NCI-H446 (cell line): ENCODE measurements around the gene BLTP3A.
"Not testable (repeated sequence)": the region's sequence is repeated elsewhere in the genome, so short reads cannot be mapped to it uniquely, and the experiment has no call there.

Source experiments
- DNase-seq, 2 experiments: peaks; one replicate each; lab custom pipeline; 2025; lab: John Stamatoyannopoulos, UW

Gene BLTP3A, protein sequence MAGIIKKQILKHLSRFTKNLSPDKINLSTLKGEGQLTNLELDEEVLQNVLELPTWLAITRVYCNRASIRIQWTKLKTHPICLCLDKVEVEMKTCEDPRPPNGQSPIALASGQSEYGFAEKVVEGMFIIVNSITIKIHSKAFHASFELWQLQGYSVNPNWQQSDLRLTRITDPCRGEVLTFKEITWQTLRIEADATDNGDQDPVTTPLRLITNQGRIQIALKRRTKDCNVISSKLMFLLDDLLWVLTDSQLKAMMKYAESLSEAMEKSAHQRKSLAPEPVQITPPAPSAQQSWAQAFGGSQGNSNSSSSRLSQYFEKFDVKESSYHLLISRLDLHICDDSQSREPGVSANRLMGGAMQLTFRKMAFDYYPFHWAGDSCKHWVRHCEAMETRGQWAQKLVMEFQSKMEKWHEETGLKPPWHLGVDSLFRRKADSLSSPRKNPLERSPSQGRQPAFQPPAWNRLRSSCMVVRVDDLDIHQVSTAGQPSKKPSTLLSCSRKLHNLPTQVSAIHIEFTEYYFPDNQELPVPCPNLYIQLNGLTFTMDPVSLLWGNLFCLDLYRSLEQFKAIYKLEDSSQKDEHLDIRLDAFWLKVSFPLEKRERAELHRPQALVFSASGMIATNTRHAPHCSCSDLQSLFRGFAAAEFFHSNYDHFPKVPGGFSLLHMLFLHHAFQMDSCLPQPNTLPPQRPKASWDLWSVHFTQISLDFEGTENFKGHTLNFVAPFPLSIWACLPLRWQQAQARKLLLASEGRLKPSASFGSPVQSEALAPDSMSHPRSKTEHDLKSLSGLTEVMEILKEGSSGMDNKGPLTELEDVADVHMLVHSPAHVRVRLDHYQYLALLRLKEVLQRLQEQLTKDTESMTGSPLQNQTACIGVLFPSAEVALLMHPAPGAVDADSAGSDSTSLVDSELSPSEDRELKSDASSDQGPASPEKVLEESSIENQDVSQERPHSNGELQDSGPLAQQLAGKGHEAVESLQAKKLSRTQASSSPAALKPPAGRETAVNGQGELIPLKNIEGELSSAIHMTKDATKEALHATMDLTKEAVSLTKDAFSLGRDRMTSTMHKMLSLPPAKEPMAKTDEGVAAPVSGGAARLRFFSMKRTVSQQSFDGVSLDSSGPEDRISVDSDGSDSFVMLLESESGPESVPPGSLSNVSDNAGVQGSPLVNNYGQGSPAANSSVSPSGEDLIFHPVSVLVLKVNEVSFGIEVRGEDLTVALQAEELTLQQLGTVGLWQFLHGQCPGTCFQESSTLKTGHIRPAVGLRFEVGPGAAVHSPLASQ (N-terminal part only)

DNA sequence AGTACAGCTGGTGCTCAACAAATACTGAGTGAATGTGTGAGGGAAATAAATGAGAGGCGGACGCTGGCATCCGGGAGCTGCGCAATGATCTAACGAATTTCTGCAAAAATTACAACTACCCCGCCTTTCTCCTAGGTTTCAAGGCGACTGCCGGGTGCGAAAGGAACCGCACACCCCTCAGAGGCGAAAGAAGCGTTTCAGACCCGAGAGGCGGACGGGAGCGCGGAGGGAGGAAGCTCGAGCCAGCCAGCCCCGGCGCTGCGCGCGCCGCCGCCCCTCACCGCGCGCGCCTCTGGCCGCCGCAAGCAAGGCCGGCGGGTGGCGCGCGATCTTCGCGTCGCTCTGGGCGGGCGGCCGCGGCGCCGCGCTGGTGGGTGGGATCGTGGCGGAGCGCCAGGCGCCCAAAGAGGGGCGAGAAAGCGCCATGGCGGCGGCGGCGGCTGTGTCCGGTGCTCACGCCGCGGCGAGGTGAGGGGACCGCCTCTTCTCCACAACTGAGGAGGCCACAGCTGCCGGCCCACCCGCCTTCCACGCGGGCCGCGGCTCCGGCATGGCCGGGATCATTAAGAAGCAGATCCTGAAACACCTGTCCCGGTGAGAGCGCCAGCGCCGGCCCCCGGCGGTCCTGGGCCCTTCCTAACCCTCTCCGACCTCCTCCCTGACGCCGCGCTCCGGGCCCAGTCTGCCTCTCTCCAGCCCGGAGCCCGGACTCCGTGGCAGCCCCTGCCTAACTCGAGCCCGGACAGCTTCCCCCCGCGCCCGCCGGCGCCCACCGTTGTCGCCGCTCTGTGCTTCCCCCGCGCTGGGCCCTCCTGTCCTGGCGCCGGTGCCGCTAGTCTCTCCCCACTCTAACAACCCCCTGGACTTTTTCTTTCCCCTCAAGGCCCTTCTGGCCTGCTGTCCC, at the start of gene BLTP3A:
BLTP3A (plus strand) TSS at position 383 of the 904 bp plus-strand sequence; CDS start at position 551, 168 bp downstream.
- DNase-seq: peak; percentile 38 to 84

DNA sequence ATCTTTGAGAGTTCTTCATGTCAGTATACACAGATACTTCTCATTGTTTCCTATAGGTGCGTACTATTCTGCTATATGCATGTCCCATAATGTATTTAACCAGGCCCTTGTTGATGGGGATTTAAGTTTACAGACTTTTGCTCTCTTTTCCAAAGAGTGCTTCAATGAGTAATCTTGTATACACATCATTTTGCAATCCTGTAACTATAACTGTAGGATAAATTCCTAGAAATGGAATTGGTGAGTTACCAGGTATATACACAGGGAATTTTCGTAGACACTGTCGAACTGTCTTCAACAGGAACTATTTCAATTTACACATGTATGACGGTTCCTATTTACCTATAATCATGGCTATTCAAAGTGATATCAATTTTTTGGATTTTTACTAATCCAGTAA, 49.8 kb upstream of the BLTP3A start:
- no peak for DNase-seq

DNA sequence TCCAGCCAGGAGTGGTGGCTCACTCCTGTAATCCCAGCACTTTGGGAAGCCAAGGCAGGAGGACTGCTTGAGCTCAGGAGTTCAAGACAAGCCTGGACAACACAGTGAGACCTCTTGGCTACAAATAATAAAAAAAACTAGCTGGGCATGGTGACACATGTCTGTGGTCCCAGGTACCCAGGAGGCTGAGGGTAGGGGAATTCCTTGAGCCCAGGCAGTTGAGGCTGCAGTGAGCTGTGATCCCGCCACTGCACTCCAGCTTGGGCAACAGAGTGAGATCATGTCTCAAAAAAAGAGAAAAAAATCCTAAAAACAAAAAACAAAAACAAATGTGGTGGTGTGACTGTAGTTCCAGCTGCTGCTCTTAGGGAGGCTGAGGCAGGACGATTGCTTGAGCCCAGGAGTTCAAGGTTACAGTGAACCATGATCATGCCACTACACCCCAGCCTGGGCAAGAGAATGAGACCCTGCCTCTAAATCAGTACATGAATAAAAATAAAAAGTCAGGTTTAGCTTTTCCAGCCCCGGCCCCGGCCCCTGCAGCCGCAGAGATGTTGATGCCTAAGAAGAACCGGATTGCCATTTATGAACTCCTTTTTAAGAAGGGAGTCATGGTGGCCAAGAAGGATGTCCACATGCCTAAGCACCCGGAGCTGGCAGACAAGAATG, 48.1 kb upstream of the BLTP3A start:
- no peak for DNase-seq

DNA sequence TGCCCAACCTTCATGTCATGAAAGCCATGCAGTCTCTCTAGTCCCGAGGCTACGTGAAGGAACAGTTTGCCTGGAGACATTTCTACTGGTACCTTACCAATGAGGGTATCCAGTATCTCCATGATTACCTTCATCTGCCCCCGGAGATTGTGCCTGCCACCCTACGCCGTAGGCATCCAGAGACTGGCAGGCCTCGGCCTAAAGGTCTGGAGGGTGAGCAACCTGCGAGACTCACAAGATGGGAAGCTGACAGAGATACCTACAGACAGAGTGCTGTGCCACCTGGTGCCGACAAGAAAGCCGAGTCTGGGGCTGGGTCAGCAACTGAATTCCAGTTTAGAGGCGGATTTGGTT, 47.6 kb upstream of the BLTP3A start:
- not testable (repeated sequence) for DNase-seq

DNA sequence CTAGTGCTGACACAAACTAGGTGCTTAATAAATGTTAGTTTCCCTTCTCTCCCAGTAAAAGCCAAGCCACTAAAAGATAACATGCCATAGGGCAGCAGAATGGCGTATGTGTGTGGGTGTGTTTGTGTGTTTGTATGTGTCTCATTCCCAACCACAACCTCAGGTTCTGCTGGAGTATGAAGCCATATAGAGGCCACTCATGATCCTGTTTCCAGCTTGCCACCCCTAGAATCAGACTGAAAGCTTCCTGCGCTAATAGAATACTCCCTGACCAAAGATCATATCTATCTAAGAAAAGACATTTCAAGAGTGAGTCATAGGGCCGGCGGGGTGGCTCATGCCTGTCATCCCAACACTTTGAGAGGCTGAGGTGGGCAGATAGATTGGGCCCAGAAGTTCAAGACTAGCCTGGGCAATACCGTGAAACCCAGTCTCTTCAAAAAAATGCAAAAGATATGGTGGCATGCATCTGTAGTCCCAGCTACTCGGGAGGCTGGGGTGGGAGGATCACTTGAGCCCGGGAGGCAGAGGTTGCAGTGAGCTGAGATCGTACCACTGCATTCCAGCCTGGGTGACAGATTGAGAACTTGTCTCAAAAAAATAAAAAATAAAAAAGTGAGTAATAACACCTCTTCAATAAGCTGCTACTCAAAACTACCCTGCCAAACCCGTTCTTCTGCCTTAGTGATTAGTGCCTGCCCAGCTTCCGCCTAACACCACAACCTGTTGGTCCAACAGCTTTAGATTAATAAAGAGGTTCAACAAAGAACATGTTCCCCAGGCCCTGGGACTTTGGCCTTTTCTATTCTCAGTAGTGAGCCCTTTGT, 46.4 kb upstream of the BLTP3A start:
- no peak for DNase-seq

DNA sequence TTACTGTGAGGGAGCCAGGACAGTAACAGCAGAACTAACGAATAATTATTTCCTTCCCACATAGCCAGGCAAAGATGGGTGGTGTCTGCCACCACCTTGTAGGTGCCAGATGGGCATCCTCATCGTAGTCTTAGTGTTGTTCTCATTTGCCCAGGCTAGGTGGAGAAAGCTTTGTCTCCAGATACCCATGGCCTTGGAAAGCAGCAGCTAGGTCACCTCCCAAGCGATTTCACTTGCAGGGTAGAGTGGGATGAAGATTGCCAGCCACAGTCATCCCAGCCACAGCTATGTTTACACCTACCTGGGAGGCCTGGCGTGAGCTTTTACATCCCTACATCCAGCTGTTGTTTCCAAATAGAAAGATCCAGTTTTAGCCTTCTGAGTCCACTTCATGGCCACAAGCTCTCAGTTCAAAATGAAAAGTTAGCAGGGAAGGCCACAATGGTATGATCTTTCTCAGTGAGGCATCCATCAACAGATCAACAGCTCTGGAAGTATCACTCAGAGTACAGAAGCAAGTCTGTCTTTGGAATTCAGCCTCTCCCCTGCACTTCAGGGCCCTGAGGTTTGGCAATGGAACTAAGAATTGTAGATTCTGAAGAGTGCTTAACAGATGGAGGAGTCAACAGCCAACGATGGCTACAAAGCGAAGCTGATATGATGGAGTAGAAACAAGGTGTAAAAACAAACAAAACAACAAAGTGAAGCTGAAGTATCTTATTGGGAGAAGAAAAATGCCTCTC, 45.6 kb upstream of the BLTP3A start:
- DNase-seq: no peak

DNA sequence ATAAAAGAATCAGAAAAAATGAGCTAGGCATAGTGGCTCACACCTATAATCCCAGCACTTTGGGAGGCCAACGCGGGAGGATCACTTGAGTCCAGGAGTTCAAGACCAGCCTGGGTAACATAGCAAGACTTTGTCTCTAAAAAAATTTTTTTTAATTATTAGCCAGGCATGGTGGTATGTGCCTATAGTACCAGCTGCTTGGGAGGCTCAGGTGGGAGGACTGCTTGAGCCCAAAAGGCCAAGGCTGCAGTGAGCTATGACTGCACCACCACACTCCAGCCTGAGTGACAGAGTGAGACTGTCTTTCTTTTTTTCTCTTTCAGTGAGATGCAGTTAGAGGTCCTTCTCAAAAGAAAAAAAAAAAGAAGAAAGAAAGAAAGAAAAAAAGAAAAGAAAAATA, 43.1 kb upstream of the BLTP3A start:
- DNase-seq: no peak

DNA sequence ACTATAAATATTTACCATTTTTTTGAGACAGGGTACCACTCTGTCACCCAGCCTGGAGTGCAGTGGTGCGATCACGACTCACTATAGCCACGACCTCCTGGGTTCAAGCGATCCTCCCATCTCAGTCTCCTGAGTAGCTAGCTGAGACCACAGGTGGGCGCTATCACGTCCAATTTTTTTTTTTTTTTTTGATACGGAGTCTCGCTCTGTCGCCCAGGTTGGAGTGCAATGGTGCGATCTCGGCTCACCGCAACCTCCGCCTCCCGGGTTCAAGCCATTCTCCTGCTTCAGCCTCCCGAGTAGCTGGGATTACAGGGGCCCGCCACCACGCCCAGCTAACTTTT, 35.4 kb upstream of the BLTP3A start:
- peak in 1 of 2 experiments; percentile 12 for DNase-seq

DNA sequence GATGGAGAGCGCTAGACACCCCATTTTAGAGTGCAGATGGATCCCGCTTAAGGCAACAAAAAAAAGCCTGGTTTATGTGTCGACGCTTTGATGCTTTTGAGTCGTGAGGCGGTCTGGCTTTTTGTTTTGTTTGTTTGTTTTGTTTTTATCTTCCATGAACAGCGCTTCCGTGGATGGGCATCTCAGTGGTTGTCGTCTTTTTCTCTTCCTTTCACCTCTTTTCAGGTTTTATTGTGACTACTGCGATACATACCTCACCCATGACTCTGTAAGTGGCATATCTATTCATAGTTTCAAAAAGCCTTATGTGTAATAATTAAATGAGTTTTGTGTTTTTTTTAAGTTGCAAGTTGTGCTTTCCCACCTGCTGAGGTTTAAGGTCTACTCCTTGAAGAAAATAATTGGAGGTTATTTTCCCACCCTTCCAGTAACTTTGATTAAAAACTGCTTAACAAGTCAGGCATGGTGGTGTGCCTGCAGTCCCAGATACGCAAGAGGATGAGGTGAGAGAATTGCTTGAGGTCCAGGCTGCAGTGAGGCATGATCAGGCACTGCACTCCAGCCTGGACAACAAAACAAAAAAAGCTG, 34.1 kb upstream of the BLTP3A start:
- DNase-seq: no peak

DNA sequence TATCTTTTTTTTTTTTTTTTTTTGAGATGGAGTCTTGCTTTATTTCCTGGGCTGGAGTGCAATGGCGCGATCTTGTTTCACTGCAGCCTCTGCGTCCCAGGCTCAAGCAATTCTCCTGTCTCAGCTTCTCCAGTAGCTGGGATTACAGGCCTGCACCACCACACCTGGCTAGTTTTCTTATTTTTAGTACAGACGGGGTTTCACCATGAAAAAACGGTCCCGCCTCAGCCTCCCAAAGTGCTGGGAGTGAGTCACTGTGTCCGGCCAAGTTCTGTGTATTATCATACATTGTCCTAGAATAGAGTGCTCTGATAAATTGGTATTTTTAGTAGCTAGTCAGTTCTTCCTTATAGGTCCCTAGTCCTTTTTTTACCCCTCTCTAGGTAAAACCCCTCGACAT, 31.8 kb upstream of the BLTP3A start:
- no peak for DNase-seq

DNA sequence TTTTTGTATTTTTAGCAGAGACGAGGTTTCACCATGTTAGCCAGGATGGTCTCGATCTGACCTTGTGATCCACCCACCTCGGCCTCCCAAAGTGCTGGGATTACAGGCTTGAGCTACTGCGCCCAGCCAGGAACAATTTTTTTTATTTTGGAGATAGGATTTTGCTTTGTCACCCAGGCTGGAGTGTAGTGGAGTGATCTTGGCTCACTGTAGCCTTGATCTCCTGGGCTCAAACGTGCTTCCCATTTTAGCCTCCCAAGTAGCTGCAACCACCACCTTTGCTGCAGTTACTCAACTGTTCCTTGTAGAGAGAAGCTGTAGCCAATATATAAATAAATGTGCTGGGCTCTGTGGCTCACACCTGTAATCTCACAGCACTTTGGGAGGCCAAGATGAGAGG, 30.2 kb upstream of the BLTP3A start:
- not testable (repeated sequence) for DNase-seq

DNA sequence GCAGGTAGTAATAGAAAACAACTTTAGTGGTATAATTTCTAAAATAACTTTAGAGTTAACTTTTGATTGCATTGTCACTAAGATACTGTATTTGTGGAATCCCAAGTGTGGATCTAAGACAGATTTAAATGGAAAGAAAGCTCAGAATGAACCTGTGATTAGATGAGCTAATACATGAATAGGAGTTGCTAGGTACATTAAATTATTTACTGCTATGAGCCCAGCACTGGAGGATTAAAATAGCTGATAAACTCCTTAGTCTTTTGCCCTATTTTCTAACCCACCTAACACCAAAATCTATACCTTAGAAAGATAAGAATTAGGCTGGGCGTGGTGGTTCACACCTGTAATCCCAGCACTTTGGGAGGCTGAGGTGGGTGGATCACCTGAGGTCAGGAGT, 23.7 kb upstream of the BLTP3A start:
- no peak for DNase-seq

DNA sequence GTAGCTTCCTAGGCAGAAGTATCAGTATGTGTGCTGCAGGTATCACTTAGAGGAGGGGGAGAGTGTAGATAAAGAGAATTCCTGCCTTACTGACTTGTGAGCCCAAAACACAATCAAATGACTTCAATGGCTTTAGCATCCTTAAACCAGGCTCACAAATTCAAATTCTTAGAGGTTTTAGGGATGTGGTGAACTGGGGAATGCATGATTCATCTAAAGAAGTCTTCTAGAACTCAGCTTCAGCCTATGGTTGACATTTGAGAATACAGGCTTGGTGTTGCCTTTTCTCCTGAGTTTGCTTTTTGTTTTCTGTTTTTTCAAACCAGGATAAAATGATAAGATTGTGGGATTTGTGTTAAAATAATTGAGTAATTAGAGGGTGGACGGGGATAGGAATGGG, 20.2 kb upstream of the BLTP3A start:
- no peak for DNase-seq

DNA sequence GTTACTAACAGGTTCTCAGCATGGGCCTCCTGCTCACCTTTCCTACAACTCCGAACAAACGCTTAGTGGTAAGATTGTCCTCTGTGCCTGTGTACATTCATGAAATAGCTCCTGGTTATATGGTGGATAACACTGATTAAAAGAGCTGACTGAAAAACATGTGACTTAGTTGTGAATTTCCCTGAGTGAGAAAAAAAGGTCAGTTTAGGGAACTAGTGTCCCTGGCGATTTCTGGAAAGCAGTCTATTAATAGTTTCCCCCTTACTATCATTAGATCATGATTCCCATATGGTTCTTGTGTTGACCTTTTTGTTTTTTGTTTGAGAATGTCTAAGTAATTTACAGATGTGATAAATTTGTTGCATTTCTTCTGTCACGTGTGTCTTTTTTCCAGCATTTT, 18.9 kb upstream of the BLTP3A start:
- no peak for DNase-seq

DNA sequence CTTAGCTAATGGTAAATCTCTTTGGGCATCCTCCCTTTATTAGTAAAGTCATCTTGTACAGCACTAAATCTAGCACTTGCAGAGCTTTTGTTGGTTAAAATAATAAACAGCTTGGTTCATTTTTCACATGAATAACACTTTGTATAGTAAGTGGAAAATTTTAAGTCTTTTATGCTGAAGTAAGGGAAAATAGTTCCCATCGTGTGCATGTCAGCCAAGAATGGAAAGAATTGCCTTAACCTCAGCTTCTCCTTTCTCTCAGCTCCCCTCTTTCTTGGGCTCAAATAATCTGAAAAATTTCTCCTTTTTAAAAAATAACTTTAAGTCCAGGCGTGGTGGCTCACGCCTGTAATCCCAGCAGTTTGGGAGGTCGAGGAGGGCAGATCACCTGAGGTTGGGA, 18.0 kb upstream of the BLTP3A start:
- no peak for DNase-seq

DNA sequence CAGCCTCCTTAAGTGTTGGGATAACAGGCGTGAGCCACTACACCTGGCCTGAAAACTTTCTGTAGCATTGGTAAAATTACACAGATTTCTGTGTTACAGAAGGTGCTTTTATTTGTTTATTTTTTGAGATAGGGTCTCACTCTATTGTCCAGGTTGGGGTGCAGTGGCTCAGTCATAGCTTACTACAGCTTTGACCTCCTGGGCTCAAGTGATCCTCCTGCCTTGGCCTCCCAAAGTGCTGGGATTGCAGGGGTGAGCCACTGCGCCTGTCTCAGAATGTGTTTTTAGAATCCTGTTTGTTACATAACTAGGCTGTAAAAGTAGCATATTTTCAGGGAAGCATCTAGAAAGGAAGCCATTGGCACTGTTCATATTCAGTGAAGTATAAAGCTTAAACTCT, 16.9 kb upstream of the BLTP3A start:
- no peak for DNase-seq

DNA sequence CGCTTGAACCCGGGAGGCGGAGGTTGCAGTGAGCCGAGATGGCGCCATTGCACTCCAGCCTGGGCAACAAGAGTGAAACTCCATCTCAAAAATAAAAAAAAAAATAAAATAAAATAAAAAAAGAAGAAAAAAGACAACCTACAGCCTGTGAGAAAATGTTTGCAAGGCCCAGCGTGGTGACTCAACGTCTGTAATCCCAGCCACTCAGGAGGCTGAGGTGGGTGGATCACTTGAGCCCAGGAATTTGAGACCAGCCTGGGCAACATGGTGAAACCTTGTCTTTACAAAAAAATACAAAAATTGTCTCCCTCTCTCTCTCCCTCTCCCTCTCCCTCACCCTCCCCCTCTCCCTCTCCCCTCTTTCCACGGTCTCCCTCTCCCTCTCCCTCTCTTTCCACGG, 6.5 kb upstream of the BLTP3A start:
- DNase-seq: not testable (repeated sequence)

DNA sequence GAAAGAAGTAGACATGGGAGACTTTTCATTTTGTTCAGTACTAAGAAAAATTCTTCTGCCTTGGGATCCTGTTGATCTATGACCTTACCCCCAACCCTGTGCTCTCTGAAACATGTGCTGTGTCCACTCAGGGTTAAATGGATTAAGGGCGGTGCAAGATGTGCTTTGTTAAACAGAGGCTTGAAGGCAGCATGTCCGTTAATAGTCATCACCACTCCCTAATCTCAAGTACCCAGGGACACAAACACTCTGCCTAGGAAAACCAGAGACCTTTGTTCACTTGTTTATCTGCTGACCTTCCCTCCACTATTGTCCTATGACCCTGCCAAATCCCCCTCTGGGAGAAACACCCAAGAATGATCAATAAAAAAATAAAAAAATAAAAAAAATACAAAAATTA, 4.7 kb upstream of the BLTP3A start:
- DNase-seq: not testable (repeated sequence)

DNA sequence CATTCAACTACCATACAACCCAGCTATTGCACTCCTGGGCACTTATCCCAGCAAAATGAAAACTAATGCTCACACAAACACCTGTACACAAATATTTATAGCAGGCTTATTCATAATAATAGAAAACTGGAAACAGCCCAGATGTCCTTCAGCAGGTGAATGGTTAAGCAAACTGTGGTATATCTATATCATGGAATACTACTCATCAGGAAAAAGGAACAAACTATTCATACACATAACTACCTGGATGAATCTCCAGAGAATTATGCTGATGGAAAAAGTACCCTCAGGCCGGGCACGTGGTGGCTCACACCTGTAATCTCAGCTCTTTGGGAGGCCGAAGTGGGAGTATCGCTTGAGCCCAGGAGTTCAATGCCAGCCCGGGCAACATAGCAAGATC, 3.8 kb upstream of the BLTP3A start:
- DNase-seq: no peak
